ENCODE results near the gene FCHSD2.

The FCHSD2 gene

DNA sequence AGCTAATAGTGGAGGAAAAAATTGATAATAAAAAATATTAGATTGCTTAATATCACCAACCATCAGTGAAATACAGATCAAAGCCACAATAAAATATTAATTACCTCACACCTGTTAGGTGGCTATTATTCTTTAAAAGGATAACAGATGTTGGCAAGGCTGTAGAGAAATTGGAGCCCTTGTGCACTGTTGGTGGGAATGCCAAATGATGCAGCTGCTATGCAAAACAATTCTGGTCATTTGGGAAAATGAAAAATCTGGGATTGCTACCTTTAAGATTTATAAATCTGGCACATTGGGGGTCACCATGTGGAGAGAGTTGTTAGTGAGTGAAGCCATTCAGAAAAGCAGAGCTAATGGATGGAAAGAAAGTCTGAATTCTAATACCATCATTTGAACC lies 143.4 kb downstream of the FCHSD2 start:
- no peak for DNase-seq
- Histone ChIP-seq H3K4me3 (ENCODE audit: low read depth in 1 of 2, low read length in 2 of 2) (no peak overlapping the region), H3K27me3 (ENCODE audit: insufficient read depth, low read length, poor library complexity) (no peaks in the 10 kb centered on the region), H3K9me3 (ENCODE audit: insufficient read depth, low read length, severe bottlenecking) (no peaks in the 10 kb centered on the region), H3K4me1 (ENCODE audit: insufficient read depth, low read length) (no peaks in the 10 kb centered on the region), H2AFZ (ENCODE audit: low read depth, low read length) (no peak overlapping the region), H3K36me3 (ENCODE audit: insufficient read depth, low read length) (peaks cover 6% of the 10 kb centered on the region; the same call in 1 of the 2 replicates), H4K20me1 (ENCODE audit: insufficient read depth, low read length) (no peaks in the 10 kb centered on the region), H3K9ac (ENCODE audit: low read depth, low read length) (no peak overlapping the region), H3K4me2 (ENCODE audit: insufficient read depth, low read length) (no peak overlapping the region), H3K79me2 (ENCODE audit: insufficient read depth, low read length) (no peaks in the 10 kb centered on the region), H3K27ac (ENCODE audit: low read length) (no peak overlapping the region)
- ATAC-seq (ENCODE audit: insufficient read depth, low read depth) = no peak
- TF ChIP-seq CTCF (IDR thresholded peaks at IDR 0.05; ENCODE audit: borderline replicate concordance, extremely low read depth, low read length, poor library complexity, severe bottlenecking) (no peak), EZH2 (IDR thresholded peaks at IDR 0.05; ENCODE audit: borderline replicate concordance, low read depth, low read length, severe bottlenecking) (no peak)

DNA sequence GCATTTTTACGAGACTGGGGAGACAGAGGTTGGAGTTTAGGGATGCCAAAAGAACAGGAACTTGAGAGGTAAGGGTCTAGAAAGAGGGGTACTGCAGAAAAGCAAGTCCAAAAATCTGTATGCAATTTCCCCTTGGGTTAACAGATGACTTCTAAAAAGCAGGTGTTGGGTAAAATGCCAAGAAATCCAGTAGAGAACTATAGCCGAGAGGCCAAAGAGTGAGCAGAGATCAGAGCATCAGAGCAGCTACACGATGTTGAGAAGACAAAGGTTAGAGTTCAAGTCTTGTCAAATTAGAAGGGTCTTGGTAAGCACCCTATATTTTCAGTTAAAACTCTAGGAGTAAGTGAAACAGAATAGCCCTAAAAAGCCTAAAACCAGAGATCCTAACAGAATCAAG lies 145.2 kb downstream of the FCHSD2 start:
- no peak overlapping the region for H3K4me2 ChIP-seq (ENCODE audit: insufficient read depth, low read length)
- H3K9me3 ChIP-seq (ENCODE audit: insufficient read depth, low read length, severe bottlenecking) = no peaks in the 10 kb centered on the region
- TF ChIP-seq CTCF (IDR thresholded peaks at IDR 0.05; ENCODE audit: borderline replicate concordance, extremely low read depth, low read length, poor library complexity, severe bottlenecking) = no peak
- no peak for TF ChIP-seq EZH2 (IDR thresholded peaks at IDR 0.05; ENCODE audit: borderline replicate concordance, low read depth, low read length, severe bottlenecking)
- H3K27ac ChIP-seq (ENCODE audit: low read length) = no peak overlapping the region
- no peaks in the 10 kb centered on the region for H3K27me3 ChIP-seq (ENCODE audit: insufficient read depth, low read length, poor library complexity)
- H3K36me3 ChIP-seq (ENCODE audit: insufficient read depth, low read length) = peaks cover 6% of the 10 kb centered on the region; the same call in 1 of the 2 replicates
- ATAC-seq (ENCODE audit: insufficient read depth, low read depth) (no peak), DNase-seq (no peak)
- H3K79me2 ChIP-seq (ENCODE audit: insufficient read depth, low read length) = no peaks in the 10 kb centered on the region
- H3K9ac ChIP-seq (ENCODE audit: low read depth, low read length) = no peak overlapping the region
- H2AFZ ChIP-seq (ENCODE audit: low read depth, low read length) = no peak overlapping the region
- H4K20me1 ChIP-seq (ENCODE audit: insufficient read depth, low read length) = no peaks in the 10 kb centered on the region
- H3K4me1 ChIP-seq (ENCODE audit: insufficient read depth, low read length) = no peaks in the 10 kb centered on the region
- no peak overlapping the region for H3K4me3 ChIP-seq (ENCODE audit: low read depth in 1 of 2, low read length in 2 of 2)

GRCh38 chr11:72989727-72990126 lies 152.4 kb downstream of the FCHSD2 start:
- Histone ChIP-seq H3K27ac (ENCODE audit: low read length) (no peak overlapping the region), H3K27me3 (ENCODE audit: insufficient read depth, low read length, poor library complexity) (no peaks in the 10 kb centered on the region), H2AFZ (ENCODE audit: low read depth, low read length) (no peak overlapping the region), H3K79me2 (ENCODE audit: insufficient read depth, low read length) (peaks cover 2% of the 10 kb centered on the region; the same call in 1 of the 2 replicates), H3K9me3 (ENCODE audit: insufficient read depth, low read length, severe bottlenecking) (no peaks in the 10 kb centered on the region), H3K4me3 (ENCODE audit: low read depth in 1 of 2, low read length in 2 of 2) (no peak overlapping the region), H3K9ac (ENCODE audit: low read depth, low read length) (no peak overlapping the region), H4K20me1 (ENCODE audit: insufficient read depth, low read length) (no peaks in the 10 kb centered on the region), H3K36me3 (ENCODE audit: insufficient read depth, low read length) (peaks cover 27% of the 10 kb centered on the region; the same call in 1 of the 2 replicates), H3K4me1 (ENCODE audit: insufficient read depth, low read length) (no peaks in the 10 kb centered on the region), H3K4me2 (ENCODE audit: insufficient read depth, low read length) (no peak overlapping the region)
- DNase-seq (no peak), ATAC-seq (ENCODE audit: insufficient read depth, low read depth) (no peak)
- TF ChIP-seq CTCF (IDR thresholded peaks at IDR 0.05; ENCODE audit: borderline replicate concordance, extremely low read depth, low read length, poor library complexity, severe bottlenecking) (no peak), EZH2 (IDR thresholded peaks at IDR 0.05; ENCODE audit: borderline replicate concordance, low read depth, low read length, severe bottlenecking) (no peak)

GRCh38 chr11:72988821-72989220 lies 153.3 kb downstream of the FCHSD2 start:
- TF ChIP-seq EZH2 (IDR thresholded peaks at IDR 0.05; ENCODE audit: borderline replicate concordance, low read depth, low read length, severe bottlenecking) = no peak
- no peak for TF ChIP-seq CTCF (IDR thresholded peaks at IDR 0.05; ENCODE audit: borderline replicate concordance, extremely low read depth, low read length, poor library complexity, severe bottlenecking)
- no peak for ATAC-seq (ENCODE audit: insufficient read depth, low read depth)
- no peak overlapping the region for H3K9ac ChIP-seq (ENCODE audit: low read depth, low read length)
- DNase-seq = no peak
- no peaks in the 10 kb centered on the region for H3K4me1 ChIP-seq (ENCODE audit: insufficient read depth, low read length)
- H3K4me3 ChIP-seq (ENCODE audit: low read depth in 1 of 2, low read length in 2 of 2) = no peak overlapping the region
- no peak overlapping the region for H2AFZ ChIP-seq (ENCODE audit: low read depth, low read length)
- no peaks in the 10 kb centered on the region for H3K27me3 ChIP-seq (ENCODE audit: insufficient read depth, low read length, poor library complexity)
- H3K9me3 ChIP-seq (ENCODE audit: insufficient read depth, low read length, severe bottlenecking) = no peaks in the 10 kb centered on the region
- H3K36me3 ChIP-seq (ENCODE audit: insufficient read depth, low read length) = peaks cover 31% of the 10 kb centered on the region
- H3K4me2 ChIP-seq (ENCODE audit: insufficient read depth, low read length) = no peak overlapping the region
- no peaks in the 10 kb centered on the region for H4K20me1 ChIP-seq (ENCODE audit: insufficient read depth, low read length)
- peaks cover 2% of the 10 kb centered on the region; the same call in 1 of the 2 replicates for H3K79me2 ChIP-seq (ENCODE audit: insufficient read depth, low read length)
- no peak overlapping the region for H3K27ac ChIP-seq (ENCODE audit: low read length)

Measured in DND-41 (cell line).